Measurements from ENCODE around the gene HOXC12. TPM values are rescaled to one million over a fixed set of nuclear protein-coding genes. Genes with fewer than 3 reads are reported as not detected.

Gene HOXC12
- polyA plus RNA-seq, 1 of the 3 experiments (the other 2 are of a cell fraction), result not detected

DNA sequence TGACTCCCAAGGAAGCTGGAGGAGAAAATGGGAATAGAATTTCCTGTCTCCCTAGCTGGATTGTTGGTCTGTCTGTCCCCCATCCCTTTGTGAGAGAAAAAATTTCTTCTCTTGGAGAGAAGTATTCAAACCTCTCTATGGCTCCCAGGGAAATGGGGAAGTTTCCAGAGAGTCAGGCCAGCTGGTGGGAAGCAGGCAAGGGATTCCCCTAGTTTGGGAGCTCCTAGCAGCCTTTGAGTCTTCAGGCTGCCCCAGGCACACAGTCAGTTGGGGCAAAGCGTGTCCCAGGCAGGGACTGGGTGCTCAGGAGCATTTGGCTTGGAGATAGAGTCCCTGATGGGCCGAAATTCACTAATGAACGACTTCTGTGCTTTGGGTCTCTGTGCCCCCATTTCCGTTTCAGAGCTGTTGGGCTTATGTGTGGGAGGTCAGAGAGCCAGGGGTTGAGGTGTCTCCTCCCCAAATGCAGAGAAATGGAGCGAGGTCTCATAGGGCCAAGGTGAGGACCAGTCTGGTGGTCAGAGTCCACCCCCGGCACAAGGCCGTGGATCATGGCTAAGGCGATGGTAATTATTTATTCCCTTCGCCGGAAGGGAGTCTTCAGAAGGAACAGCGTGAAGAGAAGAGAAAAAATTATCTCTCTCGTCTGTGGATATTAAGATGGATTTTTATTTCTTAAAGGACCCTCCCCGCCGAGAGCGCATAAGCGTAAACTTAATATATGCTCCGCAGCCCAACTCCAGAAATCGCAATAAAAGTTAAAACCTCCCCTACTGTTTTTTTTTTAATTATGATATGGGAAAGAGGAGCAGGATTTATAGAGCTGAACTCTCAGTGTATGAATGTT is 38.7 kb downstream of the HOXC12 start:
- Histone ChIP-seq H4K20me1 (ENCODE audit: insufficient read depth) (no peaks in the 10 kb centered on the region), H3F3A (replicated peaks; ENCODE audit: insufficient read depth) (peaks cover 5% of the 10 kb centered on the region), H3K9me2 (no peaks in the 10 kb centered on the region), H3K27me3 (ENCODE audit: insufficient read depth) (peaks cover 88% of the 10 kb centered on the region), H3K4me1 (ENCODE audit: control insufficient read depth in 1 of 2, insufficient read depth in 2 of 2, low read depth in 1 of 2, low read length in 1 of 2) (peaks cover 0 to 4% of the 10 kb centered on the region in 2 experiments; a peak in 2 of 4 replicates), H3K4me2 (no peak overlapping the region), H2AFZ (ENCODE audit: low read depth) (no peak overlapping the region), H3K9ac (no peak overlapping the region), H3K36me3 (replicated peaks in 1 of 2; ENCODE audit: control insufficient read depth in 1 of 2, insufficient read depth in 2 of 2, low read length in 1 of 2) (no peaks in the 10 kb centered on the region), H3K79me2 (ENCODE audit: insufficient read depth) (no peaks in the 10 kb centered on the region), H3K27ac (ENCODE audit: low read depth in 2 of 2, low read length in 1 of 2) (no peak overlapping the region), H3K4me3 (ENCODE audit: low read depth in 2 of 2, low read length in 1 of 2) (no peak overlapping the region), H3K9me3 (no peaks in the 10 kb centered on the region)
- ChIA-PET POLR2A (interaction anchor here (0.6 kb wide), 1 partner anchor 322 kb away, joined by 5 read pairs; no protein-coding TSS in a partner anchor), CTCF (interaction anchor here (0.8 to 24.5 kb wide), 11 partner anchors 9 to 247 kb away, joined by 3 to 568 read pairs (median 5); partner anchors contain the start of genes HOXC10, HOXC5 and SMUG1)
- TF ChIP-seq, protein P1, sequence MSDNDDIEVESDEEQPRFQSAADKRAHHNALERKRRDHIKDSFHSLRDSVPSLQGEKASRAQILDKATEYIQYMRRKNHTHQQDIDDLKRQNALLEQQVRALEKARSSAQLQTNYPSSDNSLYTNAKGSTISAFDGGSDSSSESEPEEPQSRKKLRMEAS (IDR thresholded peaks at IDR 0.05; ENCODE audit: low read depth), result no peak
- TF ChIP-seq RFX5 (IDR thresholded peaks at IDR 0.05; ENCODE audit: low read length) (no peak), EZH2phosphoT487 (IDR thresholded peaks at IDR 0.05; ENCODE audit: borderline replicate concordance, low read depth) (peak; percentile 61; the same call in 1 of the 2 replicates), RCOR1 (IDR thresholded peaks at IDR 0.05; ENCODE audit: low read length) (no peak), MXI1 (IDR thresholded peaks at IDR 0.05; ENCODE audit: low read depth, low read length) (no peak), TAF1 (IDR thresholded peaks at IDR 0.05; ENCODE audit: borderline replicate concordance, low read depth, low read length) (no peak), JUND (IDR thresholded peaks at IDR 0.05) (no peak), CHD2 (IDR thresholded peaks at IDR 0.05; ENCODE audit: low read length, partially characterized antibody) (no peak)
- DNase-seq, result no peak
- WGBS (ENCODE audit: low lambda C conversion rate), result 60% methylated on average over 18 of the region's 18 CpGs

DNA sequence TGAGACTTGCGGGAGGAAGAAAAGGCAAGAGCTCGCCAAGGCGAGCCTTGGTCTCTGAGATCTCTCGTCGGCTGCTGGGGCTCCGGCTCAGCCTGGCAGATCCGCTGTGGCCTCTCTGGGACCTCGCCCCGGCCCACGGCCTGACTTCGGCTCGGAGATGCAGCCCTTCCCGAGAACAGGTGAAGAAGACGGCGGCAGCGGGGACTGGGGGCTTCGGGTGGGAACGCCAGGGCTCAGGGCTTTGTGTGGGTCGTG is 39.2 kb downstream of the HOXC12 start:
- no peaks in the 10 kb centered on the region for H4K20me1 ChIP-seq (ENCODE audit: insufficient read depth)
- no peak overlapping the region for H3K27ac ChIP-seq (ENCODE audit: low read depth in 2 of 2, low read length in 1 of 2)
- peaks cover 86% of the 10 kb centered on the region for H3K27me3 ChIP-seq (ENCODE audit: insufficient read depth)
- no peak overlapping the region for H3K4me2 ChIP-seq
- no peak overlapping the region for H2AFZ ChIP-seq (ENCODE audit: low read depth)
- H3K4me3 ChIP-seq (ENCODE audit: low read depth in 2 of 2, low read length in 1 of 2), result no peak overlapping the region
- H3F3A ChIP-seq (replicated peaks; ENCODE audit: insufficient read depth), result peaks cover 5% of the 10 kb centered on the region
- TF ChIP-seq, protein P2, sequence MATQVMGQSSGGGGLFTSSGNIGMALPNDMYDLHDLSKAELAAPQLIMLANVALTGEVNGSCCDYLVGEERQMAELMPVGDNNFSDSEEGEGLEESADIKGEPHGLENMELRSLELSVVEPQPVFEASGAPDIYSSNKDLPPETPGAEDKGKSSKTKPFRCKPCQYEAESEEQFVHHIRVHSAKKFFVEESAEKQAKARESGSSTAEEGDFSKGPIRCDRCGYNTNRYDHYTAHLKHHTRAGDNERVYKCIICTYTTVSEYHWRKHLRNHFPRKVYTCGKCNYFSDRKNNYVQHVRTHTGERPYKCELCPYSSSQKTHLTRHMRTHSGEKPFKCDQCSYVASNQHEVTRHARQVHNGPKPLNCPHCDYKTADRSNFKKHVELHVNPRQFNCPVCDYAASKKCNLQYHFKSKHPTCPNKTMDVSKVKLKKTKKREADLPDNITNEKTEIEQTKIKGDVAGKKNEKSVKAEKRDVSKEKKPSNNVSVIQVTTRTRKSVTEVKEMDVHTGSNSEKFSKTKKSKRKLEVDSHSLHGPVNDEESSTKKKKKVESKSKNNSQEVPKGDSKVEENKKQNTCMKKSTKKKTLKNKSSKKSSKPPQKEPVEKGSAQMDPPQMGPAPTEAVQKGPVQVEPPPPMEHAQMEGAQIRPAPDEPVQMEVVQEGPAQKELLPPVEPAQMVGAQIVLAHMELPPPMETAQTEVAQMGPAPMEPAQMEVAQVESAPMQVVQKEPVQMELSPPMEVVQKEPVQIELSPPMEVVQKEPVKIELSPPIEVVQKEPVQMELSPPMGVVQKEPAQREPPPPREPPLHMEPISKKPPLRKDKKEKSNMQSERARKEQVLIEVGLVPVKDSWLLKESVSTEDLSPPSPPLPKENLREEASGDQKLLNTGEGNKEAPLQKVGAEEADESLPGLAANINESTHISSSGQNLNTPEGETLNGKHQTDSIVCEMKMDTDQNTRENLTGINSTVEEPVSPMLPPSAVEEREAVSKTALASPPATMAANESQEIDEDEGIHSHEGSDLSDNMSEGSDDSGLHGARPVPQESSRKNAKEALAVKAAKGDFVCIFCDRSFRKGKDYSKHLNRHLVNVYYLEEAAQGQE (IDR thresholded peaks at IDR 0.05; ENCODE audit: low read depth, low read length), result no peak
- DNase-seq, result no peak
- CTCF ChIA-PET, result interaction anchor here (1.4 to 24.5 kb wide), 7 partner anchors 7 to 221 kb away, joined by 3 to 568 read pairs (median 188); partner anchors contain the start of genes HOXC10 and SMUG1
- H3K9ac ChIP-seq, result no peak overlapping the region
- H3K36me3 ChIP-seq (replicated peaks in 1 of 2; ENCODE audit: control insufficient read depth in 1 of 2, insufficient read depth in 2 of 2, low read length in 1 of 2), result no peaks in the 10 kb centered on the region
- peaks cover 0 to 6% of the 10 kb centered on the region in 2 experiments; a peak in 2 of 4 replicates for H3K4me1 ChIP-seq (ENCODE audit: control insufficient read depth in 1 of 2, insufficient read depth in 2 of 2, low read depth in 1 of 2, low read length in 1 of 2)
- WGBS (ENCODE audit: low lambda C conversion rate), result 27% methylated on average over 14 of the region's 19 CpGs
- POLR2A ChIA-PET, result interaction anchor here (0.6 kb wide), 1 partner anchor 322 kb away, joined by 5 read pairs; no protein-coding TSS in a partner anchor
- H3K79me2 ChIP-seq (ENCODE audit: insufficient read depth), result no peaks in the 10 kb centered on the region
- H3K9me2 ChIP-seq, result no peaks in the 10 kb centered on the region
- no peaks in the 10 kb centered on the region for H3K9me3 ChIP-seq
